Thyroid gland (tissue), 4 donors: ENCODE results near the gene STEAP1B. TPM values are rescaled to one million over a fixed set of nuclear protein-coding genes. Genes with fewer than 3 reads are reported as not detected.

Experiments
- DNase-seq, 2 donors: peaks; one replicate each; pipeline ENCODE4 v3.0.0-alpha.2; 2019
- H3K27ac ChIP-seq, 3 donors: fragments of 200-600 bp; sonication (generic); 1 replicate in 2 of 3; 2 replicates in 1 of 3; pipeline ENCODE4 v1.5.1; 2016 to 2019; ENCODE audit warnings: mild to moderate bottlenecking in 1 of 3, moderate library complexity in 1 of 3
- H3K27me3 ChIP-seq: fragments of 200-600 bp; sonication (generic); one replicate; pipeline ENCODE4 v1.5.1; 2019
- H3K36me3 ChIP-seq, 2 donors: fragments of 200-600 bp; sonication (generic); one replicate each; pipeline ENCODE4 v1.5.1; 2016 to 2019
- H3K4me1 ChIP-seq, 2 donors: fragments of 200-600 bp; sonication (generic); one replicate each; pipeline ENCODE4 v1.5.1; 2017 to 2019
- H3K4me3 ChIP-seq, 3 donors: fragments of 200-600 bp; sonication (generic); replicated peaks in 1 of 3; 1 replicate in 2 of 3; 2 replicates in 1 of 3; pipeline ENCODE4 v1.5.1; 2016; ENCODE audit warnings: mild to moderate bottlenecking in 1 of 3
- H3K9me3 ChIP-seq: fragments of 200-600 bp; sonication (generic); one replicate; pipeline ENCODE4 v1.5.1; 2017
- POLR2A ChIP-seq, 2 donors: fragments of 450-650 bp; IDR thresholded peaks; one replicate each; pipeline ENCODE4 v1.6.1; 2017; ENCODE audit warnings: antibody characterized with exemption in 2 of 2, mild to moderate bottlenecking in 2 of 2, moderate library complexity in 1 of 2
- WGBS, 2 donors: methylation state at CpG; one replicate each; pipeline ENCODE4 v1.1.5; 2017; 5-methylcytosine and 5-hydroxymethylcytosine counted together
- intact Hi-C: fragments of 100-400 bp; cut with DNase I; formaldehyde crosslinking; loops from one replicate; pipeline ENCODE4 v1.15.1; 2023
- total RNA-seq, 4 donors: library from RNA; depleted of rRNA; stranded (reverse); fragments of >200 nt; gene quantifications; one replicate each; pipeline ENCODE4 v1.2.3, GENCODE V29; 2016
- TF ChIP-seq, protein P1 (sequence below), 6 experiments: fragments of 200-600 bp in 3 of 6; fragments of 450-650 bp in 3 of 6; sonication (generic) in 3 of 6; IDR thresholded peaks; one replicate each; pipeline ENCODE4 v1.5.1; 2016 to 2019; ENCODE audit warnings: antibody characterized with exemption in 6 of 6, mild to moderate bottlenecking in 2 of 6, inconsistent platforms in 1 of 6, moderate library complexity in 1 of 6

The STEAP1B gene
- total RNA-seq, 4 donors from 2014 or later = 0.33 to 0.40 TPM; not detected in 2

DNA sequence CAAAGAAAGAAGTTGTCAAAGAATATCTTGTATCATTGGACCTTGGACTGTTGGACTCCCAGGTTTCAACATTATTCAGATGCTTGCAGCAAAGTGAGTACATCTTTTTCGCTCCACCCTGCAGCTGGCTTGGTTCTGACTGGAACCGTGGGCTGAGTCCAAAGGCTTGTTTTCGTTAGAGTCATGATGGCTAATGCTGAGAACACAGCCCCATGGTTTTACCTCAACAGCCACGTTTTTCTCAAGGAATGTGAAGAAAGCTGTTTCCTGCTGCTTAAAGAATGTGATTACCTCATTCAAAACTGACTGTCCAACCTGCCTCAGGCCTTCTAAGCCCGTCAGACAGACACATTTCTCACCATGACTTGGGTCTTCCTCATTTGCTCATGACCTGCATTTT is 69.5 kb downstream of the STEAP1B start:
- intact Hi-C loops = no loop called here
- Histone ChIP-seq H3K36me3 (no peaks in the 10 kb centered on the region), H3K4me1 (no peaks in the 10 kb centered on the region), H3K4me3 (no peak overlapping the region), H3K27me3 (no peaks in the 10 kb centered on the region), H3K9me3 (no peaks in the 10 kb centered on the region), H3K27ac (no peak overlapping the region)
- DNase-seq = no peak
- TF ChIP-seq POLR2A (IDR thresholded peaks at IDR 0.05) = no peak
- TF ChIP-seq, protein P1, sequence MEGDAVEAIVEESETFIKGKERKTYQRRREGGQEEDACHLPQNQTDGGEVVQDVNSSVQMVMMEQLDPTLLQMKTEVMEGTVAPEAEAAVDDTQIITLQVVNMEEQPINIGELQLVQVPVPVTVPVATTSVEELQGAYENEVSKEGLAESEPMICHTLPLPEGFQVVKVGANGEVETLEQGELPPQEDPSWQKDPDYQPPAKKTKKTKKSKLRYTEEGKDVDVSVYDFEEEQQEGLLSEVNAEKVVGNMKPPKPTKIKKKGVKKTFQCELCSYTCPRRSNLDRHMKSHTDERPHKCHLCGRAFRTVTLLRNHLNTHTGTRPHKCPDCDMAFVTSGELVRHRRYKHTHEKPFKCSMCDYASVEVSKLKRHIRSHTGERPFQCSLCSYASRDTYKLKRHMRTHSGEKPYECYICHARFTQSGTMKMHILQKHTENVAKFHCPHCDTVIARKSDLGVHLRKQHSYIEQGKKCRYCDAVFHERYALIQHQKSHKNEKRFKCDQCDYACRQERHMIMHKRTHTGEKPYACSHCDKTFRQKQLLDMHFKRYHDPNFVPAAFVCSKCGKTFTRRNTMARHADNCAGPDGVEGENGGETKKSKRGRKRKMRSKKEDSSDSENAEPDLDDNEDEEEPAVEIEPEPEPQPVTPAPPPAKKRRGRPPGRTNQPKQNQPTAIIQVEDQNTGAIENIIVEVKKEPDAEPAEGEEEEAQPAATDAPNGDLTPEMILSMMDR (IDR thresholded peaks at IDR 0.05) = no peak
- 86 to 96% methylated on average over 5 of the region's 5 CpGs for WGBS, 2 donors

DNA sequence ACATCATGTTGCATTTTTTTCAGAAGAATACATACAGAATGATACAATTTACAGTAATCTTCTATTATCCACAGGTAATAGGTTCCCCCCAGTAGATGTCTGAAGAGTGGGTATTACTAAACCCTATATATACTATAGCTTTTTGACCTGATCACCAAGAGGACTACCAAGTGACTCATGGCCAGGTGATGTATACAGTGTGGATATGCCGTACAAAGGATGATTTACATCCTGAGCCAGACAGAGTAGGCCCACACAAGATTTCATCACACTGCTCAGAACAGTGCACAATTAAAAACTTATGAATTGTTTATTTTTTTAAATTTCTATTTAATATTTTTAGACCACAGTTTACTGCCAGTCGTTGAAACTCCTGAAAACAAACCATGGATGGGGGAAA is 70.6 kb downstream of the STEAP1B start:
- Histone ChIP-seq H3K9me3 (no peaks in the 10 kb centered on the region), H3K4me1 (no peaks in the 10 kb centered on the region), H3K27ac (no peak overlapping the region), H3K36me3 (no peaks in the 10 kb centered on the region), H3K4me3 (no peak overlapping the region), H3K27me3 (no peaks in the 10 kb centered on the region)
- intact Hi-C loops = no loop called here
- DNase-seq = no peak
- WGBS, 2 donors = 89 to 94% methylated on average over 2 of the region's 2 CpGs
- no peak for TF ChIP-seq POLR2A (IDR thresholded peaks at IDR 0.05)
- TF ChIP-seq, protein P1 (IDR thresholded peaks at IDR 0.05) = no peak

- Histone ChIP-seq H3K4me1 (no peaks in the 10 kb centered on the region), H3K9me3 (no peaks in the 10 kb centered on the region), H3K36me3 (no peaks in the 10 kb centered on the region), H3K27ac (no peak overlapping the region), H3K4me3 (no peak overlapping the region), H3K27me3 (no peaks in the 10 kb centered on the region)
- WGBS, 2 donors = 94 to 96% methylated on average over 2 of the region's 2 CpGs
- no peak for DNase-seq
- intact Hi-C loops = no loop called here
- TF ChIP-seq, protein P1 (IDR thresholded peaks at IDR 0.05) = no peak
- TF ChIP-seq POLR2A (IDR thresholded peaks at IDR 0.05) = no peak
Measured at GRCh38 chr7:22427855-22428254, 72.1 kb downstream of the STEAP1B start.

DNA sequence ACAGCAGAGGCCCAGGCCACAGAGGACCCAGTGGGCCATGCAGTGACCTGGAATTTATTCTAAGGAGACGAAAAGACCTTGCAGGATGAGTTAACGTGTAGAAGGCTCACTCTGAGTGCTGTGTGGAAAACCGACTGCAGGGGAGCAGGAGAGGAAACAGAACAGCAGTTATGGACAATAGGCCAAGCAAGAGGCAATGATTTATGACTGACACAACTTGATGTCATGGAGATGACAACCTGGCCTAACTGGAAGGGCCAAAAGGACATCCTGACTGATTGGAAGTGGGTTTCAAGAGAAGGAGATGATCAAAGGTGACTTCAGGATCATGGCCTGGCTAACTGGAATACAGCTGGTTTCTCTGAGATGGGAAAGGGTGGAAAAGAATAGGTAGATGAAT is 72.9 kb downstream of the STEAP1B start:
- intact Hi-C loops = no loop called here
- WGBS, 2 donors = 88 to 94% methylated on average over 3 of the region's 3 CpGs
- no peaks in the 10 kb centered on the region for H3K27me3 ChIP-seq
- DNase-seq = no peak
- H3K9me3 ChIP-seq = no peaks in the 10 kb centered on the region
- no peaks in the 10 kb centered on the region for H3K4me1 ChIP-seq
- H3K4me3 ChIP-seq = no peak overlapping the region
- H3K36me3 ChIP-seq = no peaks in the 10 kb centered on the region
- TF ChIP-seq, protein P1 (IDR thresholded peaks at IDR 0.05) = no peak
- H3K27ac ChIP-seq = no peak overlapping the region

GRCh38 chr7:22426463-22427094 is 73.4 kb downstream of the STEAP1B start:
- TF ChIP-seq, protein P1 (IDR thresholded peaks at IDR 0.05) = no peak
- no peak for TF ChIP-seq POLR2A (IDR thresholded peaks at IDR 0.05)
- no peak for DNase-seq
- Histone ChIP-seq H3K4me3 (no peak overlapping the region), H3K4me1 (no peaks in the 10 kb centered on the region), H3K9me3 (no peaks in the 10 kb centered on the region), H3K27ac (no peak overlapping the region), H3K36me3 (no peaks in the 10 kb centered on the region), H3K27me3 (no peaks in the 10 kb centered on the region)
- intact Hi-C loops = no loop called here
- 65 to 91% methylated on average over 4 of the region's 4 CpGs for WGBS, 2 donors
